Measurements from ENCODE around the gene SLC30A7. TPM values are rescaled to one million over a fixed set of nuclear protein-coding genes. Genes with fewer than 3 reads are reported as not detected.

SLC30A7 gene
- polyA plus RNA-seq, 3 donors, result 15.4 to 20.9 (median 18.4) TPM

Other genes with a start within 250 kb of the SLC30A7 start
- gene VCAM1, start 176.3 kb upstream of the SLC30A7 start, polyA plus RNA-seq (ENCODE audit: insufficient read length in 3 of 3), result 10 to 100 TPM; 33.5 to 42.0 (median 39.3) TPM
- 10 to 100 TPM; 56.0 to 68.1 (median 64.5) TPM for gene EXTL2, start 1.2 kb upstream of the SLC30A7 start, polyA plus RNA-seq (ENCODE audit: insufficient read length in 3 of 3)
- 10 to 100 TPM; 55.6 to 68.3 (median 59.6) TPM for gene DPH5, start 129.7 kb downstream of the SLC30A7 start, polyA plus RNA-seq (ENCODE audit: insufficient read length in 3 of 3)